ENCODE data around the gene SLCO4A1. TPM values are rescaled to one million over a fixed set of nuclear protein-coding genes. Genes with fewer than 3 reads are reported as not detected.

SLCO4A1 gene
- total RNA-seq, 4 donors from 2014 or later, result 1.8 to 51.2 (median 29.9) TPM

DNA sequence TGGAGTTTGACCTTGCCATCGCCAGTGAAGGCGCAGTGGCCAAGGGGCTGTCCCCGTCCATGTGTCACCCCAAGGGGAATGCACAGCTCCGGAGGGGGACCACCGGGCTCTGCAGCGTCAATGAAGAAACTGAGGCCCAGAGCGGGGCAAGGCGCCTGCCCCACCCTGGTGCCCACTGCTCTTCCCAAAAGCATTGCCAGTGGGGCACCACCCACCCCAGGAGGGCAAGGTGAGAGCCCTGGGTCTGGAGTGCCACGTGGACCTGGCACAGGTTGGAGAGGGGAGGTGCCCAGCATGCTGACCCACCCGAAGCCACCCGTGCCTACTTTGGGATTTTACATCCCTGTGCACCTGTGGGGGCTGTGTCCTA lies 74.6 kb downstream of the SLCO4A1 start:
- Histone ChIP-seq H3K27ac (no peak overlapping the region), H3K27me3 (no peaks in the 10 kb centered on the region), H3K9me3 (no peaks in the 10 kb centered on the region), H3K4me3 (no peak overlapping the region), H3K4me1 (no peaks in the 10 kb centered on the region), H3K36me3 (no peaks in the 10 kb centered on the region)
- TF ChIP-seq POLR2A (IDR thresholded peaks at IDR 0.05), result no peak
- TF ChIP-seq, protein P1, sequence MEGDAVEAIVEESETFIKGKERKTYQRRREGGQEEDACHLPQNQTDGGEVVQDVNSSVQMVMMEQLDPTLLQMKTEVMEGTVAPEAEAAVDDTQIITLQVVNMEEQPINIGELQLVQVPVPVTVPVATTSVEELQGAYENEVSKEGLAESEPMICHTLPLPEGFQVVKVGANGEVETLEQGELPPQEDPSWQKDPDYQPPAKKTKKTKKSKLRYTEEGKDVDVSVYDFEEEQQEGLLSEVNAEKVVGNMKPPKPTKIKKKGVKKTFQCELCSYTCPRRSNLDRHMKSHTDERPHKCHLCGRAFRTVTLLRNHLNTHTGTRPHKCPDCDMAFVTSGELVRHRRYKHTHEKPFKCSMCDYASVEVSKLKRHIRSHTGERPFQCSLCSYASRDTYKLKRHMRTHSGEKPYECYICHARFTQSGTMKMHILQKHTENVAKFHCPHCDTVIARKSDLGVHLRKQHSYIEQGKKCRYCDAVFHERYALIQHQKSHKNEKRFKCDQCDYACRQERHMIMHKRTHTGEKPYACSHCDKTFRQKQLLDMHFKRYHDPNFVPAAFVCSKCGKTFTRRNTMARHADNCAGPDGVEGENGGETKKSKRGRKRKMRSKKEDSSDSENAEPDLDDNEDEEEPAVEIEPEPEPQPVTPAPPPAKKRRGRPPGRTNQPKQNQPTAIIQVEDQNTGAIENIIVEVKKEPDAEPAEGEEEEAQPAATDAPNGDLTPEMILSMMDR (IDR thresholded peaks at IDR 0.05), result no peak
- intact Hi-C loops (cut with DNase I; ENCODE audit: low total_unique reads), result no loop called here
- DNase-seq, result no peak

DNA sequence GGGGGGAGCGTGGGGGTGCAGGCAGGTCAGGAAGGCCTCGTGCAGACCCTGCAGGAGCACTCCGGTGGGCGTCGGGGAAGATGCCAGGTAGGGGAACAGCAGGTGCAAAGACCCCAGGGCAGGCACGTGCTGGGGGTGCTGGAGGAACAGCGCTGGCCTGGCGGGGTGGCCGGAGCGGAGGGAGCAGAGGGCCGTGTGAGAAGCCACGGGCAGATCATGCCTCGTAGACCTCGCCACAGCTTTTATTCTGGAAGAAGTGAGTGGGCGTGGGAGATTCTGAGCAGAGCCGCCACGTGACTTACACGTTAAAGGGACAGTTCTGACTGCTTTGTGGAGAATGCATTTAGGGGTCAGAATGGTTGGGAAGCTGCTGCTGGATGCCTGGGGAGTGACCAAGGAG lies 75.6 kb downstream of the SLCO4A1 start:
- DNase-seq, result no peak
- Histone ChIP-seq H3K9me3 (no peaks in the 10 kb centered on the region), H3K27me3 (no peaks in the 10 kb centered on the region), H3K4me1 (no peaks in the 10 kb centered on the region), H3K27ac (no peak overlapping the region), H3K36me3 (no peaks in the 10 kb centered on the region), H3K4me3 (no peak overlapping the region)
- TF ChIP-seq, protein P1 (IDR thresholded peaks at IDR 0.05), result no peak
- no peak for TF ChIP-seq POLR2A (IDR thresholded peaks at IDR 0.05)
- intact Hi-C loops (cut with DNase I; ENCODE audit: low total_unique reads), result no loop called here

DNA sequence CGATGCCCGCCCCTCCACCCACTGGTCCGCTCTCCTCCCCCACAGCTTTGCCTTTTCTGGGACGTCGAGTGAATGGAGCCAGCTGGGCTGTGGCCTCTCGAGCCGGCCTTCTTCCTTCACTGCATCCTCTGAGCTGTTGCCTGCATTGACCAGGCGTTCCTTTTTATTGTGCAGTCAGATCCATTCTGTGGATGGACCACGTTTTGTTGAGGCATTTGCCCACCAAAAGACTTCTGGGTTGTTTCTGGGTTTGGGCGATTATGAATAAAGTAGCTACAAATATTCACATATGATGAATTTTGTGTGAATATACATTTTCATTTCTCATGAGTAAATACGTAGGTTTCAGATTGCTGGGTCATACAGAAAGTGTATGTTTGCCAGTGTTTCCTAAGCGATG lies 76.2 kb downstream of the SLCO4A1 start:
- TF ChIP-seq, protein P1 (IDR thresholded peaks at IDR 0.05), result no peak
- TF ChIP-seq POLR2A (IDR thresholded peaks at IDR 0.05), result no peak
- Histone ChIP-seq H3K36me3 (no peaks in the 10 kb centered on the region), H3K4me1 (no peaks in the 10 kb centered on the region), H3K27me3 (no peaks in the 10 kb centered on the region), H3K9me3 (no peaks in the 10 kb centered on the region), H3K27ac (no peak overlapping the region), H3K4me3 (no peak overlapping the region)
- intact Hi-C loops (cut with DNase I; ENCODE audit: low total_unique reads), result no loop called here
- no peak for DNase-seq

DNA sequence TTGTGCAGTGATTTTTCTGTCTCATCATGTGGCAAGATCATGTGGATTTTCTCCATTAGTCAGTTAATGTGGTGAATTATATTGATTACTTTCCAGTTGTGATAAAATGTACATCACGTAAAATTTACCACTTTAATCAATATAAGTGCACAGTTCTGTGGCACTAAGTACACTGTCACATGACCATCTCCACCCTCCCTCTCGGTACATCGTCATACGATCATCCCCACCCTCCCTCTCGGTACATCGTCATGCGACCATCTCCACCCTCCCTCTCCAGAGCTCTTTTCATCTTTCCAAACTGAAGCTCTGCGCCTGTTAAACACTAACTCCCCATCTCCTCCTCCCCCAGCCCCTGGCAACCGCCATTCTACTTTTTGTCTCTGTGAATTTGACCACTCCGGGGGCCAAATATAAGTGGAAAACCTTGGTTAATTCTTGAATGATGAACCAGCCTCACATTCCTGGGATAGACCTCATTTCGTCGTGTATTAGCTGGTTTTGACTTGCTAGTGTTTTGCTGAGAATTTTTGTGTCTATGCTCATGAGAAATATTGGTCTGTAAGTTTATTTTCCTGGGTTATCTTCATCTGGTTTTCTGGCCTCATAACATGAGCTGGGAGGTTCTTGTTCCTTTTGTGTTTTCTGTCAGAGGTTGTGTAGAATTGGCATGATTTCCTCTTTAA lies 77.1 kb downstream of the SLCO4A1 start:
- H3K4me3 ChIP-seq, result no peak overlapping the region
- no peaks in the 10 kb centered on the region for H3K27me3 ChIP-seq
- intact Hi-C loops (cut with DNase I; ENCODE audit: low total_unique reads), result no loop called here
- H3K9me3 ChIP-seq, result no peaks in the 10 kb centered on the region
- no peak for TF ChIP-seq POLR2A (IDR thresholded peaks at IDR 0.05)
- TF ChIP-seq, protein P1 (IDR thresholded peaks at IDR 0.05), result no peak
- no peaks in the 10 kb centered on the region for H3K36me3 ChIP-seq
- H3K4me1 ChIP-seq, result no peaks in the 10 kb centered on the region
- no peak for DNase-seq
- H3K27ac ChIP-seq, result no peak overlapping the region

Other genes starting within 250 kb of the SLCO4A1 start
- 10 to 100 TPM in 1 of 4 donors, 1 to 10 TPM in 2, under 1 TPM in 1; 0.29 to 10.6 (median 2.6) TPM for gene CABLES2, start 235.2 kb upstream of the SLCO4A1 start, total RNA-seq
- under 1 TPM in 1 of 4 donors, not detected in 3; 0.35 TPM for gene RBBP8NL, start 215.0 kb upstream of the SLCO4A1 start, total RNA-seq
- gene GATA5, start 166.5 kb upstream of the SLCO4A1 start, total RNA-seq, result 10 to 100 TPM in 1 of 4 donors, 1 to 10 TPM in 1, under 1 TPM in 1, not detected in 1; 0.26 to 17.8 (median 3.5) TPM
- gene NTSR1, start 66.3 kb downstream of the SLCO4A1 start, total RNA-seq, result not detected
- gene MRGBP, start 154.0 kb downstream of the SLCO4A1 start, total RNA-seq, result 10 to 100 TPM in 2 of 4 donors, 1 to 10 TPM in 2; 2.6 to 19.1 (median 10.3) TPM
- 10 to 100 TPM; 16.5 to 48.7 (median 31.2) TPM for gene OGFR, start 162.3 kb downstream of the SLCO4A1 start, total RNA-seq
- gene COL9A3, start 174.5 kb downstream of the SLCO4A1 start, total RNA-seq, result 10 to 100 TPM in 2 of 4 donors, 1 to 10 TPM in 1, under 1 TPM in 1; 0.59 to 75.4 (median 16.3) TPM
- 10 to 100 TPM in 3 of 4 donors, 1 to 10 TPM in 1; 5.3 to 20.0 (median 14.2) TPM for gene TCFL5, start 219.3 kb downstream of the SLCO4A1 start, total RNA-seq

All from uterus (tissue), 4 donors.